HepG2 (cell line): Measurements from ENCODE around the gene ZNF3. TPM values are rescaled to one million over a fixed set of nuclear protein-coding genes. Genes with fewer than 3 reads are reported as not detected.

ENCODE experiments used
- AKAP8 ChIP-seq: sonication (generic); formaldehyde crosslinking; IDR thresholded peaks from 2 replicates; pipeline ENCODE4 v1.5.1; 2020; ENCODE audit warnings: mild to moderate bottlenecking, missing genetic modification reagents
- ARNT ChIP-seq: fragments of 450-650 bp; IDR thresholded peaks from 2 replicates; pipeline ENCODE4 v1.6.1; 2017
- ASH2L ChIP-seq: fragments of 300-600, 200-600 bp; sonication (generic); IDR thresholded peaks from 2 replicates; pipeline ENCODE4 v1.7.0; 2017; ENCODE audit warnings: low read depth, mild to moderate bottlenecking, moderate library complexity, mixed read lengths, low read length; ENCODE audit not compliant: insufficient read length
- BATF2 ChIP-seq: sonication (generic); formaldehyde crosslinking; IDR thresholded peaks from 2 replicates; pipeline ENCODE4 v1.8.0; 2022; ENCODE audit warnings: mild to moderate bottlenecking, missing genetic modification reagents, moderate library complexity
- HNRNPLL ChIP-seq: fragments of 200-400 bp; formaldehyde crosslinking; IDR thresholded peaks from 2 replicates; pipeline ENCODE4 v1.6.1; 2017; ENCODE audit warnings: mild to moderate bottlenecking, low read depth, low read length; ENCODE audit not compliant: poor library complexity, severe bottlenecking
- HOMEZ ChIP-seq: IDR thresholded peaks from 2 replicates; pipeline ENCODE4 v1.6.1; 2016; ENCODE audit warnings: low read depth
- IKZF5 ChIP-seq: IDR thresholded peaks from 2 replicates; pipeline ENCODE4 v1.6.1; 2018; ENCODE audit warnings: missing genetic modification reagents, mild to moderate bottlenecking, missing compliant biosample characterization
- KLF16 ChIP-seq, 2 experiments: sonication (generic) in 1 of 2; formaldehyde crosslinking in 1 of 2; IDR thresholded peaks; 2 replicates each; pipeline versions ENCODE4 v1.6.1 to v1.8.0; 2016 to 2023; ENCODE audit warnings: missing genetic modification reagents in 2 of 2, missing compliant biosample characterization in 1 of 2
- MAFK ChIP-seq, 2 experiments: IDR thresholded peaks in 1 of 2; conservative IDR thresholded peaks in 1 of 2; 2 replicates each; pipeline ENCODE4 v1.6.1; 2011; ENCODE audit warnings: improper control_type of control experiment in 2 of 2, low read length in 2 of 2
- MTERF4 ChIP-seq: sonication (generic); formaldehyde crosslinking; IDR thresholded peaks from 2 replicates; pipeline ENCODE4 v1.8.0; 2023; ENCODE audit warnings: mild to moderate bottlenecking, missing genetic modification reagents
- MTF1 ChIP-seq: sonication (generic); formaldehyde crosslinking; IDR thresholded peaks from 2 replicates; pipeline ENCODE4 v1.5.0; 2020; ENCODE audit warnings: missing genetic modification reagents
- MXD4 ChIP-seq: IDR thresholded peaks from 2 replicates; pipeline ENCODE4 v1.6.1; 2016; ENCODE audit warnings: mild to moderate bottlenecking, missing biosample characterization, missing genetic modification reagents
- SIX4 ChIP-seq: sonication (generic); formaldehyde crosslinking; IDR thresholded peaks from 2 replicates; pipeline ENCODE4 v1.4.0; 2020; ENCODE audit warnings: missing genetic modification reagents
- TAF15 ChIP-seq: fragments of 200-400 bp; formaldehyde crosslinking; IDR thresholded peaks from one replicate; pipeline ENCODE4 v1.6.1; 2018; ENCODE audit warnings: mild to moderate bottlenecking, low read depth, low read length; ENCODE audit not compliant: poor library complexity, severe bottlenecking
- TEF ChIP-seq: sonication (generic); formaldehyde crosslinking; IDR thresholded peaks from 2 replicates; pipeline ENCODE4 v1.5.0; 2020; ENCODE audit warnings: missing genetic modification reagents
- ZBTB20 ChIP-seq: sonication (generic); formaldehyde crosslinking; IDR thresholded peaks from 2 replicates; pipeline ENCODE4 v1.8.1; 2023; ENCODE audit warnings: missing genetic modification reagents, low read depth, mild to moderate bottlenecking, borderline replicate concordance
- ZBTB38 ChIP-seq: sonication (generic); formaldehyde crosslinking; IDR thresholded peaks from 2 replicates; pipeline ENCODE4 v1.5.1; 2020; ENCODE audit warnings: mild to moderate bottlenecking, missing genetic modification reagents
- ZNF232 ChIP-seq: sonication (generic); formaldehyde crosslinking; IDR thresholded peaks from 2 replicates; pipeline ENCODE4 v1.4.0; 2020; ENCODE audit warnings: missing genetic modification reagents, borderline replicate concordance
- ZNF263 ChIP-seq: sonication (generic); formaldehyde crosslinking; IDR thresholded peaks from 2 replicates; pipeline ENCODE4 v1.4.0; 2020; ENCODE audit warnings: missing genetic modification reagents
- ZNF264 ChIP-seq: sonication (generic); formaldehyde crosslinking; IDR thresholded peaks from 2 replicates; pipeline ENCODE4 v1.4.0; 2020; ENCODE audit warnings: missing genetic modification reagents
- ZNF572 ChIP-seq: sonication (generic); formaldehyde crosslinking; IDR thresholded peaks from 2 replicates; pipeline ENCODE4 v1.5.1; 2020; ENCODE audit warnings: mild to moderate bottlenecking, missing genetic modification reagents
- ZNF605 ChIP-seq: sonication (generic); formaldehyde crosslinking; IDR thresholded peaks from 2 replicates; pipeline ENCODE4 v1.8.0; 2022; ENCODE audit warnings: mild to moderate bottlenecking, missing genetic modification reagents
- ZSCAN21 ChIP-seq: sonication (generic); formaldehyde crosslinking; IDR thresholded peaks from 2 replicates; pipeline ENCODE4 v1.8.0; 2022; ENCODE audit warnings: mild to moderate bottlenecking, missing genetic modification reagents, moderate library complexity, borderline replicate concordance
- polyA plus RNA-seq, 8 experiments: library from polyadenylated mRNA; depleted of rRNA in 3 of 8; stranded (reverse) in 7 of 8; unstranded in 1 of 8; fragments of >200 nt; fragmentation: Illumina TruSeq in 4 of 8; extraction: Trizol in 4 of 8; gene quantifications; 2 replicates each; pipeline versions ENCODE4 v1.2.1 to v1.2.3, GENCODE V29; 2011 to 2016; ENCODE audit warnings: low read depth in 4 of 8, missing spikeins in 1 of 8, mixed read lengths in 1 of 8; ENCODE audit not compliant: insufficient read depth in 1 of 8
- total RNA-seq, 5 experiments: library from RNA; depleted of rRNA; stranded (reverse); fragments of >200 nt; fragmentation: Illumina TruSeq; extraction: Trizol; gene quantifications; 2 replicates each; pipeline ENCODE4 v1.2.3, GENCODE V29; 2016; ENCODE audit warnings: low read depth in 1 of 5
- TF ChIP-seq, protein P1 (sequence below): sonication (generic); formaldehyde crosslinking; IDR thresholded peaks from 2 replicates; pipeline ENCODE4 v1.8.0; 2022; ENCODE audit warnings: mild to moderate bottlenecking, missing genetic modification reagents, borderline replicate concordance

The ZNF3 gene
- total and polyA plus RNA-seq, 2 of the 13 experiments (the other 11 are each of a cell fraction or from before 2014, with no cell fraction given), result 33.7 to 56.9 TPM

GRCh38 chr7:100126239-100126930, 44.9 kb upstream of the ZNF3 start (continued):
- TF ChIP-seq BATF2 (CRISPR knock-in tag) (peak; percentile 5; the same call in 1 of the 2 replicates), MTERF4 (CRISPR knock-in tag) (peak; percentile 40; the same call in 1 of the 2 replicates), ZNF605 (CRISPR knock-in tag) (no peak), ARNT (no peak), ZNF264 (CRISPR knock-in tag) (no peak), ZSCAN21 (CRISPR knock-in tag) (peak; percentile 22; the same call in 1 of the 2 replicates), MAFK (conservative IDR thresholded peaks at IDR 0.05 in 1 of 2, IDR thresholded peaks at IDR 0.05 in 1 of 2; ENCODE audit: low read length in 2 of 2) (no peak), IKZF5 (CRISPR knock-in tag) (peak; percentile 40; the same call in 1 of the 2 replicates), ZNF232 (CRISPR knock-in tag) (no peak), TEF (no peak), AKAP8 (CRISPR knock-in tag) (no peak), MXD4 (CRISPR knock-in tag) (no peak), ASH2L (no peak), KLF16 (CRISPR knock-in tag; IDR thresholded peaks at IDR 0.05) (no peak), HOMEZ (no peak), ZNF572 (no peak), ZBTB38 (0 out of 2 replicates have a peak, but pooled peaks have one; percentile 10), HNRNPLL (no peak), SIX4 (CRISPR knock-in tag) (0 out of 2 replicates have a peak, but pooled peaks have one; percentile 11), ZBTB20 (CRISPR knock-in tag) (no peak), TAF15 (no peak), ZNF263 (no peak), MTF1 (CRISPR knock-in tag) (no peak)
- TF ChIP-seq, protein P1, sequence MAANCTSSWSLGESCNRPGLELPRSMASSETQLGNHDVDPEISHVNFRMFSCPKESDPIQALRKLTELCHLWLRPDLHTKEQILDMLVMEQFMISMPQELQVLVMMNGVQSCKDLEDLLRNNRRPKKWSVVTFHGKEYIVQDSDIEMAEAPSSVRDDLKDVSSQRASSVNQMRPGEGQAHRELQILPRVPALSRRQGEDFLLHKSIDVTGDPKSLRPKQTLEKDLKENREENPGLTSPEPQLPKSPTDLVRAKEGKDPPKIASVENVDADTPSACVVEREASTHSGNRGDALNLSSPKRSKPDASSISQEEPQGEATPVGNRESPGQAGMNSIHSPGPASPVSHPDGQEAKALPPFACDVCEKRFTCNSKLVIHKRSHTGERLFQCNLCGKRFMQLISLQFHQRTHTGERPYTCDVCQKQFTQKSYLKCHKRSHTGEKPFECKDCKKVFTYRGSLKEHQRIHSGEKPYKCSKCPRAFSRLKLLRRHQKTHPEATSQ, result no peak
